OCI-LY3 (cell line): Measurements from ENCODE around the gene CNTNAP2.

Experiments
- H2AFZ ChIP-seq: fragments of 200-600, 300-600 bp; shearing (Covaris generic); 2 replicates; pipeline ENCODE4 v1.6.0; 2014; ENCODE audit warnings: antibody characterized with exemption, low read depth, low read length
- H3K27ac ChIP-seq: fragments of 200-600, 300-600 bp; sonication (generic); 2 replicates; pipeline ENCODE4 v1.5.1; 2014; ENCODE audit warnings: mild to moderate bottlenecking, low read length, moderate library complexity, mixed read lengths
- H3K27me3 ChIP-seq: fragments of 200-600, 300-600 bp; sonication (generic); 2 replicates; pipeline ENCODE4 v1.6.1; 2014; ENCODE audit warnings: low read depth, low read length, mixed read lengths
- H3K36me3 ChIP-seq: fragments of 200-600, 300-600 bp; sonication (generic); replicated peaks from 2 replicates; pipeline ENCODE3; 2014; ENCODE audit warnings: low read depth, low read length, mixed read lengths
- H3K4me1 ChIP-seq: fragments of 300-600, 200-600 bp; sonication (generic); 2 replicates; pipeline ENCODE4 v1.6.1; 2014; ENCODE audit warnings: low read length, mixed read lengths
- H3K4me2 ChIP-seq: fragments of 200-600, 300-600 bp; sonication (generic); 2 replicates; pipeline ENCODE4 v1.6.1; 2014; ENCODE audit warnings: low read length, mixed read lengths
- H3K4me3 ChIP-seq: fragments of 300-600, 200-600 bp; sonication (generic); 2 replicates; pipeline ENCODE4 v1.5.1; 2014; ENCODE audit warnings: antibody characterized with exemption, mild to moderate bottlenecking, low read length, moderate library complexity
- H3K79me2 ChIP-seq: fragments of 300-600, 200-600 bp; shearing (Covaris generic); 2 replicates; pipeline ENCODE4 v1.6.1; 2014; ENCODE audit warnings: mild to moderate bottlenecking, low read length, mixed read lengths
- H3K9ac ChIP-seq: fragments of 300-600, 200-600 bp; shearing (Covaris generic); 2 replicates; pipeline ENCODE4 v1.6.0; 2014; ENCODE audit warnings: mild to moderate bottlenecking, low read length, moderate library complexity
- H3K9me3 ChIP-seq: fragments of 200-600, 300-600 bp; shearing (Covaris generic); 2 replicates; pipeline ENCODE4 v1.6.1; 2014; ENCODE audit warnings: low read length, mixed read lengths; ENCODE audit not compliant: insufficient read depth
- H4K20me1 ChIP-seq: fragments of 200-600, 300-600 bp; sonication (generic); 2 replicates; pipeline ENCODE4 v1.6.1; 2016; ENCODE audit warnings: low read length, mixed read lengths; ENCODE audit not compliant: insufficient read depth
- EZH2phosphoT487 ChIP-seq: fragments of 200-600 bp; shearing (Covaris generic); IDR thresholded peaks from 2 replicates; pipeline ENCODE4 v1.6.1; 2018; ENCODE audit warnings: antibody characterized with exemption, mixed run types, low read depth
- TF ChIP-seq, protein P1 (sequence below): fragments of 200-600, 300-600 bp; sonication (generic); IDR thresholded peaks from 2 replicates; pipeline ENCODE4 v1.5.1; 2014; ENCODE audit warnings: antibody characterized with exemption, low read length, low read depth

Gene CNTNAP2

DNA sequence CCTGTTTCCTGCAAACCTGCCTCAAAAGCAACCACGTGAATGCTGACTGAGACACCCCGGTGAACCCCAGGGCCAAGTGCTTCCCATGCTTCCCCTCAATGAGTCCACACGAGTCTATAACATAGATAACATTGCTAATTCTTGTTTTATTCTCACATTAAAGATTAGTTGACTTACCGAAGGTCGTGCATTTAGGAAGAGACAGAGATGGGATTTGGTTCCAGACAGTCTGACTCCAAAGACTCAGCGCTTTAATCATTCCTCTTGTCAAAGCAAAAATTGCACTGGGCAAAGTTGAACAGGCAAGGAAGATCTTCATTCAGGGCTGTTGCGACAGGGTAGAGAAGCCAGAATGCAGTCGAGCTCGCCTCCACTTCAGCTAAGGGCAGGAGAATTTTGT is 2038.4 kb downstream of the CNTNAP2 start:
- no peaks in the 10 kb centered on the region for H3K4me1 ChIP-seq
- H3K4me3 ChIP-seq: no peak overlapping the region
- no peak overlapping the region for H2AFZ ChIP-seq
- H3K27ac ChIP-seq: no peak overlapping the region
- no peak overlapping the region for H3K9ac ChIP-seq
- no peaks in the 10 kb centered on the region for H3K27me3 ChIP-seq
- no peaks in the 10 kb centered on the region for H4K20me1 ChIP-seq
- no peaks in the 10 kb centered on the region for H3K79me2 ChIP-seq
- H3K4me2 ChIP-seq: no peak overlapping the region
- no peaks in the 10 kb centered on the region for H3K36me3 ChIP-seq
- H3K9me3 ChIP-seq: no peaks in the 10 kb centered on the region
- TF ChIP-seq EZH2phosphoT487: no peak
- TF ChIP-seq, protein P1, sequence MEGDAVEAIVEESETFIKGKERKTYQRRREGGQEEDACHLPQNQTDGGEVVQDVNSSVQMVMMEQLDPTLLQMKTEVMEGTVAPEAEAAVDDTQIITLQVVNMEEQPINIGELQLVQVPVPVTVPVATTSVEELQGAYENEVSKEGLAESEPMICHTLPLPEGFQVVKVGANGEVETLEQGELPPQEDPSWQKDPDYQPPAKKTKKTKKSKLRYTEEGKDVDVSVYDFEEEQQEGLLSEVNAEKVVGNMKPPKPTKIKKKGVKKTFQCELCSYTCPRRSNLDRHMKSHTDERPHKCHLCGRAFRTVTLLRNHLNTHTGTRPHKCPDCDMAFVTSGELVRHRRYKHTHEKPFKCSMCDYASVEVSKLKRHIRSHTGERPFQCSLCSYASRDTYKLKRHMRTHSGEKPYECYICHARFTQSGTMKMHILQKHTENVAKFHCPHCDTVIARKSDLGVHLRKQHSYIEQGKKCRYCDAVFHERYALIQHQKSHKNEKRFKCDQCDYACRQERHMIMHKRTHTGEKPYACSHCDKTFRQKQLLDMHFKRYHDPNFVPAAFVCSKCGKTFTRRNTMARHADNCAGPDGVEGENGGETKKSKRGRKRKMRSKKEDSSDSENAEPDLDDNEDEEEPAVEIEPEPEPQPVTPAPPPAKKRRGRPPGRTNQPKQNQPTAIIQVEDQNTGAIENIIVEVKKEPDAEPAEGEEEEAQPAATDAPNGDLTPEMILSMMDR: no peak

DNA sequence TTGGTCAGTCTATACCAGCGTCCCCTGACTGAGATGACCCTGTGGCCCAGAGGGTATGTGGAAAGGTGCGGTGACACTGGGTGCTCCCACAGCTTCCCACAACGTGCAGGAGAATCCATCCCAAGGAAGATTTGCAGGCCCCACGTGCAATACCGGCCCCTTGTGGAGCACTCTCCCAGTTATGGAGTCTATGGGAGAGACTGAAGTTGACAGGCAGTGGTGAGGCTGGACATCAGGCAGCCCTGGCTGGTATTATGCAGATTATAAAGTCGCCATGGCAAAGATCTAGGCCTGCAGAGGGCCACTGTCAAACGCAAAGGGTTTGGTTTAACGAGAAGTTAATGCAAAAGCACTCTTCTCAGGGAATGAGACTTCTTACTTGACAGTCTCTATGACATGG is 2039.2 kb downstream of the CNTNAP2 start:
- no peak overlapping the region for H2AFZ ChIP-seq
- no peak for TF ChIP-seq EZH2phosphoT487
- TF ChIP-seq, protein P1: no peak
- H3K4me3 ChIP-seq: no peak overlapping the region

DNA sequence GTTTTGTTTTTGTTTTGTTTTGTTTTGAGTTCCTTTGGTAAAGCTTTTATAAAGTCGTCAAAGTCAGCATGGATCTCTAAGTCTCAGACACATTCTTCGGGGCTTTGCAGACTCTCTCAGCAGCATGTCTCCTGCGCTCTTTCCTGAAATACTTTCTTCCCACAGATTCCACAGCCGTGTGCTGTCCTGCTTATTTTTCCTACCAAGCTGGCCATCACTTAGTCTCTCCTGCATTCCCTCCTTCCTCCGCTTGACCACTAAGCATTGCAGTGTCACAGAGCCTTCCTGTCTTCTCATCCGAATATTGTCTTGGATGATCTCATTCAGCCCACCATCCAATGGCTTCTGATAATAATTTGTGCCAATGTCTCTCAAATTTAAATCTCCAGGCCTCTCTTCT is 2039.6 kb downstream of the CNTNAP2 start:
- no peaks in the 10 kb centered on the region for H3K79me2 ChIP-seq
- no peaks in the 10 kb centered on the region for H3K4me1 ChIP-seq
- H3K27me3 ChIP-seq: 0 out of 2 replicates have a peak, but pooled peaks cover under 1% of the 10 kb centered on the region
- no peak overlapping the region for H2AFZ ChIP-seq
- H3K9me3 ChIP-seq: no peaks in the 10 kb centered on the region
- no peaks in the 10 kb centered on the region for H3K36me3 ChIP-seq
- TF ChIP-seq, protein P1: no peak
- no peak for TF ChIP-seq EZH2phosphoT487
- H3K4me2 ChIP-seq: no peak overlapping the region
- H4K20me1 ChIP-seq: no peaks in the 10 kb centered on the region
- H3K4me3 ChIP-seq: no peak overlapping the region
- no peak overlapping the region for H3K9ac ChIP-seq
- H3K27ac ChIP-seq: no peak overlapping the region

More for the DNA sequence above, 2039.2 kb downstream of the CNTNAP2 start:
- H3K36me3 ChIP-seq: no peaks in the 10 kb centered on the region
- H3K79me2 ChIP-seq: no peaks in the 10 kb centered on the region
- H3K27ac ChIP-seq: no peak overlapping the region
- no peak overlapping the region for H3K4me2 ChIP-seq
- H3K9me3 ChIP-seq: no peaks in the 10 kb centered on the region
- H4K20me1 ChIP-seq: no peaks in the 10 kb centered on the region
- H3K4me1 ChIP-seq: no peaks in the 10 kb centered on the region
- no peak overlapping the region for H3K9ac ChIP-seq
- no peaks in the 10 kb centered on the region for H3K27me3 ChIP-seq

DNA sequence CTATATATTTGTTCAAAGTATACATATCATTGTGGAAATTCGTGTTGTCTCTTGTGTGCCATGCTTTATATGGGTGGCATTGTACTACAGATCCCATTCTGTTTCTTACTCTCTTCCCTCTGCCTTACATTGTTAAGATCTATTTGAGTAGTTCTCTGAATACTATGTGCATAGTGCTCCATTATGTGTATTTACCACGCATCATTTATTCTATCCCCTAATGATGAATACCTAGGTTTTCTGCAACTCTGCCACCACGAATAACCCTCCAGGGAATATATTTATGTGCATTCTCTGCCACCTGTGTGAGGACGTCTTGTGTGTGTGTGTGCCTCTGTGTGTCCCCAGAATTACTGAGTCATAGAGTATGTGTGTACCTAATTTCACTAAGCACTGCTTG is 2042.7 kb downstream of the CNTNAP2 start:
- H3K4me2 ChIP-seq: no peak overlapping the region
- H3K9me3 ChIP-seq: no peaks in the 10 kb centered on the region
- no peak for TF ChIP-seq EZH2phosphoT487
- TF ChIP-seq, protein P1: no peak
- H3K9ac ChIP-seq: no peak overlapping the region
- no peak overlapping the region for H3K4me3 ChIP-seq
- no peaks in the 10 kb centered on the region for H3K36me3 ChIP-seq
- 0 out of 2 replicates have a peak, but pooled peaks cover 4% of the 10 kb centered on the region for H3K27me3 ChIP-seq
- no peaks in the 10 kb centered on the region for H3K79me2 ChIP-seq
- no peak overlapping the region for H2AFZ ChIP-seq
- H4K20me1 ChIP-seq: no peaks in the 10 kb centered on the region
- no peaks in the 10 kb centered on the region for H3K4me1 ChIP-seq
- H3K27ac ChIP-seq: no peak overlapping the region
